ENCODE measurements around the gene SLA2. TPM values are rescaled to one million over a fixed set of nuclear protein-coding genes. Genes with fewer than 3 reads are reported as not detected.

Gene SLA2
- total and polyA plus RNA-seq, 2 of the 8 experiments (the other 6 are each of a cell fraction or from before 2014, with no cell fraction given), result 0.18 TPM; not detected in 1

GRCh38 chr20:36644706-36645095 is 1.3 kb downstream of the SLA2 start:
- Histone ChIP-seq H3K4ac (replicated peaks; ENCODE audit: insufficient read length, low read depth, low read length) (no peak overlapping the region), H3K9me3 (ENCODE audit: insufficient read depth in 2 of 2, low read depth in 1 of 2, low read length in 1 of 2) (no peaks in the 10 kb centered on the region), H3K23ac (ENCODE audit: insufficient read length) (no peak overlapping the region), H3K18ac (ENCODE audit: extremely low read depth, low read length) (no peak overlapping the region), H4K8ac (ENCODE audit: extremely low read depth, insufficient read depth, low read length) (no peak overlapping the region), H3K4me2 (ENCODE audit: insufficient read depth in 1 of 2, low read depth in 2 of 2, low read length in 2 of 2) (no peak overlapping the region), H2BK20ac (ENCODE audit: low read length) (no peak overlapping the region), H3K36me3 (ENCODE audit: control insufficient read depth in 2 of 4, insufficient read depth in 4 of 4, low read length in 3 of 4) (no peaks in the 10 kb centered on the region), H3K79me2 (ENCODE audit: control insufficient read depth in 1 of 2, insufficient read depth in 2 of 2, low read length in 2 of 2) (no peaks in the 10 kb centered on the region), H3K4me1 (replicated peaks in 1 of 4; ENCODE audit: control insufficient read depth in 3 of 4, insufficient read depth in 4 of 4, low read length in 3 of 4) (peaks cover 1 to 13% (median 6%) of the 10 kb centered on the region in 4 experiments; a peak in 4 of 7 replicates), H3K23me2 (ENCODE audit: low read depth, low read length) (no peaks in the 10 kb centered on the region), H3K4me3 (ENCODE audit: extremely low read depth in 1 of 4, insufficient read depth in 2 of 4, low read depth in 3 of 4, low read length in 4 of 4) (no peak overlapping the region), H3K27ac (ENCODE audit: low read depth, low read length) (no peak overlapping the region), H2BK5ac (ENCODE audit: low read depth, low read length) (no peak overlapping the region), H3K9ac (replicated peaks in 1 of 4; ENCODE audit: extremely low read depth in 1 of 4, low read depth in 3 of 4, low read length in 3 of 4) (no peak overlapping the region), H3K79me1 (ENCODE audit: low read depth, low read length) (no peaks in the 10 kb centered on the region), H3K14ac (ENCODE audit: insufficient read length) (no peak overlapping the region), H2BK12ac (ENCODE audit: low read depth, low read length) (no peak overlapping the region), H4K5ac (ENCODE audit: insufficient read length, low read depth, low read length) (no peak overlapping the region), H2BK120ac (replicated peaks; ENCODE audit: low read depth, low read length) (no peak overlapping the region), H3K27me3 (replicated peaks in 1 of 4; ENCODE audit: control insufficient read depth in 3 of 4, extremely low read depth in 1 of 4, insufficient read depth in 3 of 4, low read length in 3 of 4) (no peaks in the 10 kb centered on the region), H2AFZ (ENCODE audit: low read length) (no peak overlapping the region), H2BK15ac (ENCODE audit: low read length) (no peak overlapping the region), H4K20me1 (replicated peaks in 1 of 2; ENCODE audit: control insufficient read depth in 1 of 2, insufficient read depth in 2 of 2, low read length in 2 of 2) (no peaks in the 10 kb centered on the region), H2AK5ac (ENCODE audit: low read depth, low read length) (no peak overlapping the region), H4K91ac (replicated peaks; ENCODE audit: insufficient read length, low read length) (no peak overlapping the region), H3K56ac (replicated peaks; ENCODE audit: insufficient read length, low read depth, low read length) (no peak overlapping the region)
- DNase-seq (ENCODE audit: low read depth in 1 of 2, low spot score in 2 of 2), result no peak
- WGBS, 2 experiments (ENCODE audit: extremely low coverage in 1 of 2, insufficient coverage in 1 of 2, insufficient read length in 1 of 2, insufficient replicate concordance in 2 of 2, low coverage in 1 of 2, low lambda C conversion rate in 2 of 2, missing lambda C conversion rate in 1 of 2), result 95% methylated on average over 7 of the region's 7 CpGs; no CpG with 5 or more reads in 1 of the 2 experiments
- TF ChIP-seq MAFK (IDR thresholded peaks at IDR 0.05; ENCODE audit: low read depth, low read length), result no peak
- TF ChIP-seq CREB1 (IDR thresholded peaks at IDR 0.05), result no peak
- TF ChIP-seq RNF2 (IDR thresholded peaks at IDR 0.05; ENCODE audit: borderline replicate concordance, low read depth, low read length, missing control alignments, poor library complexity, severe bottlenecking), result no peak
- no peak for TF ChIP-seq KDM4A (IDR thresholded peaks at IDR 0.05; ENCODE audit: low read depth, low read length, severe bottlenecking)
- no peak for TF ChIP-seq ASH2L (IDR thresholded peaks at IDR 0.05; ENCODE audit: low read length)
- TF ChIP-seq SIRT6 (IDR thresholded peaks at IDR 0.05; ENCODE audit: low read length), result no peak
- no peak for TF ChIP-seq HDAC2 (IDR thresholded peaks at IDR 0.05; ENCODE audit: borderline replicate concordance in 1 of 2, low read depth in 2 of 2, low read length in 2 of 2)
- TF ChIP-seq TCF12 (IDR thresholded peaks at IDR 0.05; ENCODE audit: low read depth, low read length), result no peak
- no peak for TF ChIP-seq SP1 (IDR thresholded peaks at IDR 0.05; ENCODE audit: low read depth, low read length)
- POLR2A ChIA-PET (ENCODE audit: partially characterized antibody), result interaction anchor here (0.9 to 1.6 kb wide), 3 partner anchors 15 to 102 kb away, joined by 3 to 6 read pairs (median 4); no protein-coding TSS in a partner anchor
- CTCF ChIA-PET (ENCODE audit: partially characterized antibody), result interaction anchor here (1.0 to 4.1 kb wide), 5 partner anchors 12 to 129 kb away, joined by 3 to 19 read pairs (median 8); partner anchors contain the start of gene DSN1
- no peak for FAIRE-seq
